ENCODE measurements around the gene SCAMP4. TPM values are rescaled to one million over a fixed set of nuclear protein-coding genes. Genes with fewer than 3 reads are reported as not detected.
A peak's percentile ranks its signal among the peaks of the same experiment; 100 is the strongest.

Gene SCAMP4
- total and polyA plus RNA-seq, 9 of the 15 experiments (the other 6 are each of a cell fraction or from before 2014, with no cell fraction given), result 0.81 to 45.9 (median 12.8) TPM

DNA sequence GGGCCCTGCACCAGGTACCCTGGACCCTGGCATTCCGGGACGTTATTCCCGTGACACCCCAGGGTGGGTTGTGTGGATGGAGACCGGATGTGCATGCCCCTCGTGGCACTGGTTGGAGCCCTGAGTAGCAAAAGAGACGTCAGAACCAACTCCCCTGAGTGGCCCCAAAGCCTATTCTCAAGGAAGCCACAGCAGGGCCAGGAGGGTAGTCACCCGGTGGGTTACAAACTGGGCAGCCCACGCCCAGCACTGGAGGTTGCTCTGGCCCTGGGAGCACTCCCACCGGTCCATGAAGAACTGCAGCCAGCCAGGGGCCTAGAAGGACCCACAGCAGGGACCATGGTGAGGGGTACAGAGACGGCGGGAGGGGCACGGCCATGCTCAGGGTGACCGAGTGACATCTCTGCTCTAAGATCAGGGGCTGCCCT, 49.4 kb upstream of the SCAMP4 start (continued):
- TF ChIP-seq HDAC8 (tag; IDR thresholded peaks at IDR 0.05) (no peak), ZFX (CRISPR knock-in tag; IDR thresholded peaks at IDR 0.05) (peak; percentile 47), MCM2 (IDR thresholded peaks at IDR 0.05; ENCODE audit: low read depth) (no peak), CEBPB (tag; IDR thresholded peaks at IDR 0.05) (no peak), HNRNPK (IDR thresholded peaks at IDR 0.05; ENCODE audit: low read depth, low read length, poor library complexity, severe bottlenecking) (no peak), BACH1 (tag; IDR thresholded peaks at IDR 0.05) (no peak), SRSF9 (IDR thresholded peaks at IDR 0.05; ENCODE audit: borderline replicate concordance, low read depth, low read length) (no peak), ETV5 (CRISPR knock-in tag; IDR thresholded peaks at IDR 0.05; ENCODE audit: low read depth) (peak; percentile 60; the same call in 1 of the 2 replicates), TOE1 (IDR thresholded peaks at IDR 0.05; ENCODE audit: borderline replicate concordance) (no peak), TOE1 (CRISPR knock-in tag; IDR thresholded peaks at IDR 0.05; ENCODE audit: borderline replicate concordance, low read depth) (no peak), NBN (IDR thresholded peaks at IDR 0.05; ENCODE audit: low read depth) (no peak), ZC3H4 (CRISPR knock-in tag; IDR thresholded peaks at IDR 0.05; ENCODE audit: borderline replicate concordance) (0 out of 2 replicates have a peak, but pooled peaks have one; percentile 65), NR4A1 (CRISPR knock-in tag; IDR thresholded peaks at IDR 0.05) (no peak), NR4A1 (tag; IDR thresholded peaks at IDR 0.05) (peak; percentile 55; the same call in 1 of the 2 replicates), EP400 (IDR thresholded peaks at IDR 0.05) (0 out of 2 replicates have a peak, but pooled peaks have one; percentile 6), RBM17 (IDR thresholded peaks at IDR 0.05; ENCODE audit: borderline replicate concordance, low read depth, low read length) (no peak), SETDB1 (IDR thresholded peaks at IDR 0.05; ENCODE audit: low read length) (no peak), DNMT1 (IDR thresholded peaks at IDR 0.05) (no peak), NR3C1 (CRISPR knock-in tag; IDR thresholded peaks at IDR 0.05) (no peak), ILK (tag; IDR thresholded peaks at IDR 0.05; ENCODE audit: borderline replicate concordance, low read depth) (no peak)
- TF ChIP-seq, protein P1, sequence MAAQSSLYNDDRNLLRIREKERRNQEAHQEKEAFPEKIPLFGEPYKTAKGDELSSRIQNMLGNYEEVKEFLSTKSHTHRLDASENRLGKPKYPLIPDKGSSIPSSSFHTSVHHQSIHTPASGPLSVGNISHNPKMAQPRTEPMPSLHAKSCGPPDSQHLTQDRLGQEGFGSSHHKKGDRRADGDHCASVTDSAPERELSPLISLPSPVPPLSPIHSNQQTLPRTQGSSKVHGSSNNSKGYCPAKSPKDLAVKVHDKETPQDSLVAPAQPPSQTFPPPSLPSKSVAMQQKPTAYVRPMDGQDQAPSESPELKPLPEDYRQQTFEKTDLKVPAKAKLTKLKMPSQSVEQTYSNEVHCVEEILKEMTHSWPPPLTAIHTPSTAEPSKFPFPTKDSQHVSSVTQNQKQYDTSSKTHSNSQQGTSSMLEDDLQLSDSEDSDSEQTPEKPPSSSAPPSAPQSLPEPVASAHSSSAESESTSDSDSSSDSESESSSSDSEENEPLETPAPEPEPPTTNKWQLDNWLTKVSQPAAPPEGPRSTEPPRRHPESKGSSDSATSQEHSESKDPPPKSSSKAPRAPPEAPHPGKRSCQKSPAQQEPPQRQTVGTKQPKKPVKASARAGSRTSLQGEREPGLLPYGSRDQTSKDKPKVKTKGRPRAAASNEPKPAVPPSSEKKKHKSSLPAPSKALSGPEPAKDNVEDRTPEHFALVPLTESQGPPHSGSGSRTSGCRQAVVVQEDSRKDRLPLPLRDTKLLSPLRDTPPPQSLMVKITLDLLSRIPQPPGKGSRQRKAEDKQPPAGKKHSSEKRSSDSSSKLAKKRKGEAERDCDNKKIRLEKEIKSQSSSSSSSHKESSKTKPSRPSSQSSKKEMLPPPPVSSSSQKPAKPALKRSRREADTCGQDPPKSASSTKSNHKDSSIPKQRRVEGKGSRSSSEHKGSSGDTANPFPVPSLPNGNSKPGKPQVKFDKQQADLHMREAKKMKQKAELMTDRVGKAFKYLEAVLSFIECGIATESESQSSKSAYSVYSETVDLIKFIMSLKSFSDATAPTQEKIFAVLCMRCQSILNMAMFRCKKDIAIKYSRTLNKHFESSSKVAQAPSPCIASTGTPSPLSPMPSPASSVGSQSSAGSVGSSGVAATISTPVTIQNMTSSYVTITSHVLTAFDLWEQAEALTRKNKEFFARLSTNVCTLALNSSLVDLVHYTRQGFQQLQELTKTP (IDR thresholded peaks at IDR 0.05; ENCODE audit: low read depth in 1 of 2, partially characterized antibody in 2 of 2), result no peak
- TF ChIP-seq, protein P2, sequence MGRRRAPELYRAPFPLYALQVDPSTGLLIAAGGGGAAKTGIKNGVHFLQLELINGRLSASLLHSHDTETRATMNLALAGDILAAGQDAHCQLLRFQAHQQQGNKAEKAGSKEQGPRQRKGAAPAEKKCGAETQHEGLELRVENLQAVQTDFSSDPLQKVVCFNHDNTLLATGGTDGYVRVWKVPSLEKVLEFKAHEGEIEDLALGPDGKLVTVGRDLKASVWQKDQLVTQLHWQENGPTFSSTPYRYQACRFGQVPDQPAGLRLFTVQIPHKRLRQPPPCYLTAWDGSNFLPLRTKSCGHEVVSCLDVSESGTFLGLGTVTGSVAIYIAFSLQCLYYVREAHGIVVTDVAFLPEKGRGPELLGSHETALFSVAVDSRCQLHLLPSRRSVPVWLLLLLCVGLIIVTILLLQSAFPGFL (CRISPR knock-in tag; IDR thresholded peaks at IDR 0.05), result no peak
- TF ChIP-seq, protein P3, sequence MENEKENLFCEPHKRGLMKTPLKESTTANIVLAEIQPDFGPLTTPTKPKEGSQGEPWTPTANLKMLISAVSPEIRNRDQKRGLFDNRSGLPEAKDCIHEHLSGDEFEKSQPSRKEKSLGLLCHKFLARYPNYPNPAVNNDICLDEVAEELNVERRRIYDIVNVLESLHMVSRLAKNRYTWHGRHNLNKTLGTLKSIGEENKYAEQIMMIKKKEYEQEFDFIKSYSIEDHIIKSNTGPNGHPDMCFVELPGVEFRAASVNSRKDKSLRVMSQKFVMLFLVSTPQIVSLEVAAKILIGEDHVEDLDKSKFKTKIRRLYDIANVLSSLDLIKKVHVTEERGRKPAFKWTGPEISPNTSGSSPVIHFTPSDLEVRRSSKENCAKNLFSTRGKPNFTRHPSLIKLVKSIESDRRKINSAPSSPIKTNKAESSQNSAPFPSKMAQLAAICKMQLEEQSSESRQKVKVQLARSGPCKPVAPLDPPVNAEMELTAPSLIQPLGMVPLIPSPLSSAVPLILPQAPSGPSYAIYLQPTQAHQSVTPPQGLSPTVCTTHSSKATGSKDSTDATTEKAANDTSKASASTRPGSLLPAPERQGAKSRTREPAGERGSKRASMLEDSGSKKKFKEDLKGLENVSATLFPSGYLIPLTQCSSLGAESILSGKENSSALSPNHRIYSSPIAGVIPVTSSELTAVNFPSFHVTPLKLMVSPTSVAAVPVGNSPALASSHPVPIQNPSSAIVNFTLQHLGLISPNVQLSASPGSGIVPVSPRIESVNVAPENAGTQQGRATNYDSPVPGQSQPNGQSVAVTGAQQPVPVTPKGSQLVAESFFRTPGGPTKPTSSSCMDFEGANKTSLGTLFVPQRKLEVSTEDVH (IDR thresholded peaks at IDR 0.05; ENCODE audit: low read depth, partially characterized antibody), result no peak

Data from K562 (cell line).